Stimulated activated CD4-positive, alpha-beta T cell treated with anti-CD3 and anti-CD28 coated beads, Interleukin-15, amount 100 ng/mL, for 24 hours (primary cell): ENCODE data around the gene MTUS2.
"Not testable (repeated sequence)": the region's sequence is repeated elsewhere in the genome, so short reads cannot be mapped to it uniquely, and the experiment has no call there.

Experiments used
- DNase-seq: peaks from one replicate; pipeline ENCODE4 v3.0.0-alpha.2; 2020

Gene MTUS2

GRCh38 chr13:28964803-28965202 is 144.7 kb downstream of the MTUS2 start:
- no peak for DNase-seq

GRCh38 chr13:28967029-28967915 is 147.1 kb downstream of the MTUS2 start:
- DNase-seq, result no peak

GRCh38 chr13:28976195-28976594 is 156.1 kb downstream of the MTUS2 start:
- DNase-seq, result no peak

- DNase-seq, result no peak
These were observed 156.5 kb downstream of the MTUS2 start for GRCh38 chr13:28976636-28977035.

DNA sequence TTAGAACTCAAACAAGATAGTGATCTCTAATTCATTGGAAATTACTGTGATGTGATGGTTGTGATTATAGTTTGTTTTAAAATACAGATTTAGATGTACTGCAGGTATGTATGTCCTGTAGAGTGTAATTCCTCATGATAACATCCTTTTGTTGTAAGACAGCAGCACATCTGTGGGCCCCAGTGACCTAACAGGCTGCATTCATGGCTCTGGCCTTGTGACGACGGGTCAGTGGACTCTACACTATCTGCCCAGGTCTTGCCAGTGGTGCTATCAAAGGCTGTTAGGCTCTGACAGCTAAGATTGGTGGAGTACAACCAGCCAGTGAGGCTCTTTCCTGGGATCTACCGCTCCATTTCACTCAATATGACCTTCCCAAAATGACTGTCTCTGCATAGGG is 158.4 kb downstream of the MTUS2 start:
- DNase-seq, result no peak

DNA sequence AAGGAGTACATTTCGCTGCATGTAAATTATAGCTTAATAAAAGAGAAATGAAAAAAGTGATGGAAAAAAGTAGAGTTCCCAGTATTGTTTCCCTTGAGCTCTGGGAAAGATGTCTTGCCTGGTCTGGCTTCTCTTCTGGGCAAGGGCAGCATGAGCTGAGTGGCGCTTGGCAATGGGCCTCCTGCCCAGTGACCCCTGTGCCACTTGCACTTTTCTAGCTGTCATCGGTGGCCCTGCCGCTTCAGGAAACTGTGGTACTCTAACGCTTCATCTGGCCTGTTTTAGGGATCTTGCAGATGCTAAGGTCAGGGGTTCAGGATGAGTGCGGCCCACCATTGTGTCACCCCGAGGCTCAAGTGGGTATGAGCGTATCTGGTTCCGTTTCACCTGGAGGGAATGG is 161.4 kb downstream of the MTUS2 start:
- DNase-seq, result no peak

DNA sequence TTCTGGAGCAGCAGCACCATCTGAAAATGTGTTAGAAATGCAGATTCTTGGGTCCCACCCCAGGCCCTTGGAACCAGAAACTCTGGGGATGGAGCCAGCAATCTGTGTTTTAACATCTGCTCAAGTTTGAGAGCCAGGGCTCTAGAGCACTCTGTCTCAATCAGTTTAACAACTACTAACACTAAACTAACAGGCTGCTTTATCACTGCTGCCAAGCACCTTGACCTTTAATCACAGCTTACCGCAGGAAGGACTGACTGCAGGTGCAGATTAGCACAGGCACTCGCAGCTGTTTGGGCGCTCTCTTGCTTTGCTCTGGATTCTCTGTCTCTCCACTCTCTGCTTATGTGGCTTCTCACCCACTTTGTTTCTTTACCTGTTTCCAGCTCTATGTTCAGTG is 163.5 kb downstream of the MTUS2 start:
- no peak for DNase-seq

- DNase-seq, result no peak
These were observed 164.2 kb downstream of the MTUS2 start for GRCh38 chr13:28984326-28984725.

DNA sequence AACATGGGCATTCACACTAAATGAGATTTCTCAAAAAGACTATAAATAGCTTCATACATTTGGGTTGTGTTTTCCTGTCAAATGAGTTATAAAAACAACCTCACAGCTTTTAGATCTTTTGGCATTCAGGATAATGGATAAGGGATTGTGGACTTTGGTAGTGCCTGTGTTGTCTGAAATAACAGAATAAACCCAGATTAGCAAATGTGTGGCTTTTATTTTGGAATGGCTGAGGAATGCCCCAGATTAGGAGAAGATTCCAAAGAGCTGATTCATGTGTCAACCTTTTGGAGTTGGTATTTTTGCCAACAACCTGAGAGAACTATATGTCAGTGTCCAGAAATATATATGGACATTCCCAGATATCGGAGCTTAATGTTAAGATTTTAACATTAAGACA is 164.7 kb downstream of the MTUS2 start:
- no peak for DNase-seq

- not testable (repeated sequence) for DNase-seq
These were observed 170.2 kb downstream of the MTUS2 start for GRCh38 chr13:28990378-28990777.

GRCh38 chr13:28991764-28992163 is 171.6 kb downstream of the MTUS2 start:
- no peak for DNase-seq

GRCh38 chr13:29000826-29001225 is 180.7 kb downstream of the MTUS2 start:
- no peak for DNase-seq

GRCh38 chr13:29005035-29005762 is 185.1 kb downstream of the MTUS2 start:
- DNase-seq, result no peak

- no peak for DNase-seq
These were observed 185.6 kb downstream of the MTUS2 start for GRCh38 chr13:29005763-29006120.

DNA sequence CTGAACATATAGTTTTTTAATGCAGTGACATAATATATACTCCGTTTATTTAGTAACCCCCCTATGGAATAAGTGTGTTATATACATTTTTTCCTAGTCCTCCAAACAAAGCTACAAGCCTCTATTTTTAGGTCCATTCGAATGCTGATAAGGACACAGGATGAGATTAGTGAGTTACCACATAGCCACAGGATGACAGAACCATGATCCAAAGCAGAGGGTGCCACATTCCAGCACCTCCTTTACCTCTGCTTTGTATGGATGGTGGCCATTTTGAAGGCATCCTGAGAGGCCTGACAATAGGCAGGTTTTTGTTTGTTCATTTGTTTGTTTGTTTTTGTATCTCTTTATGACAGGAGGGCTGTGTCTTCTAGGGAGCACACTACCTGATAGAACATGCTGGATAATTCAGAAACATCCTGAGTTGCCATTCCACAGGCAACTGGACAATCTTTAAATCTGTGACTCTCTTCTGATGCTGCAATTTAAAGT is 186.3 kb downstream of the MTUS2 start:
- no peak for DNase-seq

- DNase-seq, result no peak
These were observed 188.2 kb downstream of the MTUS2 start for GRCh38 chr13:29008296-29008695.

DNA sequence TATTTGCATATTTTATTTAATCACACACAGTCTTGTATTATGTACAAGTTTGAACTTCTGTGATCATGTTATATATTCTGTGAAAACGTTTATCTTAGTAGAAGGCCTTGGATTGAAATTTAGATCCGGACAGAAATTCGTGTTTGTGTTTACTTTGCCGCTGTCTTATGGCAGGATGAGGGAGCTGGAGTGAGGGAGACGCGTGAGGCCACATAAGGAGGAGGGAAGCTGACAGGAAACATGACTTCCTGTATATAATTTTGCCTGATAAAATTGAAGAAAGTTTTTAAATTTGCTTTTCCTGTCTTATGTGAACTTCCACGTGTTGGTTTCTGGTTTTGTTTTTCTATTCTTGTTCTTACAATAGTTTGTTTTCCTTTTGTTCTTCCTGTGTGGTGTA is 200.2 kb downstream of the MTUS2 start:
- no peak for DNase-seq

DNA sequence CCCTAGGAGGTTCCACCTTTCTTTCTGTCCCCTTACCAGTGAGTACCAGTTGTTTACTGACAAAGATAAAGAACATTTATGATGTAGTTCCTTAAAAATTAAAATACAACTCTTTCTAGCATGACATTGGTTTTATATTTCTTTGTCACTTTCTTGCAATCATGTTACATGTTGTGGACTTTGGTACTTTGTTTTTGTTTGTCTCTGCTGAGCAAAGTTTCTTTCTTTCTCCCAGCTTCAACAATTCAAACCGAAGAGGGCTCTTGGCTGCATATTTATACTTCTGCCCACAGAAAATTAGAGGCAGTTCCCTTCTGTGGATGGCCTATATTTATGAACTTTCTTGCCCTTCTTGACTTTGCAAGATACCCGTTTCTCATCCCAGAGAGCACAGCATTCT is 201.2 kb downstream of the MTUS2 start:
- DNase-seq, result no peak

- no peak for DNase-seq
These were observed 201.6 kb downstream of the MTUS2 start for GRCh38 chr13:29021717-29022116.

DNA sequence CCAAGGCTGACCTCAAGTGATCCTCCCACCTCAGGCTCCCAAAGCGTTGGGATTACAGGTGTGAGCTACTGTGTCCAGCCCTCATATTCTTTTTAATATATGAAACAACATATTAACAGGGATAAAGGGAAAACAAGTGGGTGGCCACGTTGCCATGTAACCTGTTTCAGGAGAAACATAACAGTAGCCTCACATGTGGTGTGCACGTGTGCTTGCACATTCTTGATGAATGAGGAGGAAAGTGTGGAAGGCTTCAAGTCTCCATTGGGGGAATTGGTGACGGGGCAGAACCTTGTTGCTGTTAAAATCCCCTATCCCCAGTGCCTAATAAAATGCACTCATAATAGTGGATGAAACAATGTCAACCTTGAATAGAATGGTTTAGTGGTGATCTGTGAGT is 202.3 kb downstream of the MTUS2 start:
- DNase-seq, result no peak

- DNase-seq, result no peak
These were observed 202.8 kb downstream of the MTUS2 start for GRCh38 chr13:29022968-29023367.

DNA sequence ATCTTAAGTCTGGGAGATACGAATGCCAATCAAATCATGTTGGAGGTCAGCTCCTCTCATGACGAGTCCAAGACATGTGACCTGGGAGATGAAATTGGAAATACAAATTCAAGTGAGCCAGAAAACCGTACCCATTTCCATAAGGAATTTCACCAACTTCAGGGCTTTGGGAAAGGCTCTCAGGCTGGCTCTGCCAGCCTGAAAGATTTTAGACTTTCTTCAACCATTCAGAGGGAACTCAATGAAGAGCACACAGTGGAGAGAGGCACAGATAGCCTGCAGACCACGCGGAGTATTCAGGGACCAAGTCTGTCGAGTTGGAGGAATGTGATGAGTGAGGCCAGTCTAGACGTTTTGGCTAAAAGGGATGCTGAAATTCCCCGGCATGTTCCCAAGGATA is 204.6 kb downstream of the MTUS2 start:
- DNase-seq, result no peak

DNA sequence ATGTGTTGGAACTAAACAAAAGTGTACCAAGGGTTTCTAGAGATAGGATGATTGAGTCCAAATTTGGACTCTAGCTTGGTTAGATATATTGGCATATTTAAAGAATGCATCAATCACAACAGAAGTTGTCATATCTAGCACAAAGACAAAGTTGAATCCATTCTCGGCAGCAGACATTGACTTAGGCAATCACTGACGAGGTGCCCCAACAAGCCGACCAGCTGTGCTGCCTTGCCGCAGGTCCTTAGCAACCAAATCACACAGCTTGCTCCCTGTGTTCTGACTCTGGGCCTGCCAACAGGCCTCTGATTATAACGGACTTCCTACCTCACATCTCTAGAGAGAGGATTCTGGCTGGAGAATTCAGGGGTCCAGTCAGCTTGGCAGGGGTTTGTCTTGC is 208.7 kb downstream of the MTUS2 start:
- DNase-seq, result no peak

DNA sequence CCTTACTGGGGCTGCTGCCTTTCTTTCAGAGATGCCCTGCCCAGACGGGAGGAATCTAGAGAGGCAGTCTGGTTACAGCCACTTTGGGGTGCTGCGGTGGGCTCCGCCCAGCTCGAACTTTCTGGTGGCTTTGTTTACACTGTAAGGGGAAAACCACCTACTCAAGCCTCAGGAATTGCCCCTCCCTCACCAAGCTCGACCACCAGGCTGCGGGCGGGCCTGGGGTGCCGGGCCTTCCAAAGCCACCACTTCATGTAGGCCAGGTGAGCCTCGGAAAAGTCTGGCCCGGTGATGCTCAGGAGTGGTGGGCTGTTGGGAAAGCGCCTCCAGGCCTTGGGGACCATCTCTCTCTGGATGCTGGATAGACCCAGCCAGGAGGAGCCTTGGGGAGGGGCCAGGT is 218.6 kb downstream of the MTUS2 start:
- no peak for DNase-seq
